Spinal cord (tissue), 10 donors: ENCODE data around the gene KLHL18. TPM values are rescaled to one million over a fixed set of nuclear protein-coding genes. Genes with fewer than 3 reads are reported as not detected.
"Not testable (repeated sequence)": the region's sequence is repeated elsewhere in the genome, so short reads cannot be mapped to it uniquely, and the experiment has no call there.

Source experiments
- DNase-seq, 6 donors: peaks; one replicate each; pipeline versions ENCODE4 v3.0.0 to v3.0.0-alpha.2; 2013 to 2015; ENCODE audit warnings: low spot score in 6 of 6, low read depth in 4 of 6
- H3K27ac ChIP-seq: one replicate; pipeline ENCODE4 v1.5.1; 2013; ENCODE audit warnings: low read depth, low read length, control low read depth
- H3K27me3 ChIP-seq: one replicate; pipeline ENCODE4 v1.6.1; 2013; ENCODE audit warnings: low read length; ENCODE audit not compliant: control insufficient read depth, insufficient read depth
- H3K36me3 ChIP-seq: one replicate; pipeline ENCODE4 v1.6.1; 2013; ENCODE audit warnings: low read length; ENCODE audit not compliant: control insufficient read depth, insufficient read depth
- H3K4me1 ChIP-seq: one replicate; pipeline ENCODE4 v1.6.1; 2013; ENCODE audit warnings: low read length; ENCODE audit not compliant: control insufficient read depth, insufficient read depth
- H3K4me3 ChIP-seq: one replicate; pipeline ENCODE4 v1.5.1; 2013; ENCODE audit warnings: low read depth, low read length, control low read depth
- H3K9me3 ChIP-seq: one replicate; pipeline ENCODE4 v1.6.1; 2013; ENCODE audit warnings: low read length; ENCODE audit not compliant: control insufficient read depth, insufficient read depth
- WGBS: methylation state at CpG from one replicate; pipeline ENCODE4 v1.1.5; 2013; ENCODE audit warnings: missing lambda C conversion rate; ENCODE audit not compliant: insufficient coverage; 5-methylcytosine and 5-hydroxymethylcytosine counted together
- polyA plus RNA-seq, 2 donors: library from polyadenylated mRNA; unstranded; fragments of 120-200 nt; gene quantifications; one replicate each; pipeline ENCODE4 v1.2.1, GENCODE V29; 2013; ENCODE audit not compliant: insufficient read length in 2 of 2
- total RNA-seq, 2 donors: library from RNA; depleted of rRNA in 1 of 2; stranded (reverse); fragments of 120-200 nt in 1 of 2; fragments of >200 nt in 1 of 2; gene quantifications; one replicate each; pipeline versions ENCODE4 v1.2.3 to v1.2.4, GENCODE V29; 2013 to 2014
- donor health status: healthy.

KLHL18 gene
- total and polyA plus RNA-seq, 4 donors: 17.5 to 29.0 (median 24.9) TPM

DNA sequence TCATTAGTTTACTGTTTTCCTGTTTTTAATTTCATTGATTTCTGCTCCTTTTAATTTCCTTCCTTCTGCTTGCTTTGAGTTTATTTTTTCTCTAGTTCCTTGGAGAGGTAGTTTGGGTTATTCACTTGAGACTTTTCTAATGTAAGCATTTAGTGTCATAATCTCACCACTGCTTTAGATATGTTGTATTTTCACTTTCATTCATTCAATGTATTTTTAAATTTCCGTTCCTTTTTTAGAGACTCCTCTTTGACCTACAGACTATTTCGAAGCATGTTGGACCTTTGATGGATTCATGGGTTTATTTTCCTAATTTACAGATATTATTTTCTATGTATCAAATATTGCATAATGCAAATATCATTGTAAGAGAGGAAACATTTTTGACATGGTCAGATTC lies 23.3 kb downstream of the KLHL18 start:
- WGBS: no CpG with 5 or more reads among the region's 2 CpGs
- peaks cover 10% of the 10 kb centered on the region for H3K36me3 ChIP-seq

DNA sequence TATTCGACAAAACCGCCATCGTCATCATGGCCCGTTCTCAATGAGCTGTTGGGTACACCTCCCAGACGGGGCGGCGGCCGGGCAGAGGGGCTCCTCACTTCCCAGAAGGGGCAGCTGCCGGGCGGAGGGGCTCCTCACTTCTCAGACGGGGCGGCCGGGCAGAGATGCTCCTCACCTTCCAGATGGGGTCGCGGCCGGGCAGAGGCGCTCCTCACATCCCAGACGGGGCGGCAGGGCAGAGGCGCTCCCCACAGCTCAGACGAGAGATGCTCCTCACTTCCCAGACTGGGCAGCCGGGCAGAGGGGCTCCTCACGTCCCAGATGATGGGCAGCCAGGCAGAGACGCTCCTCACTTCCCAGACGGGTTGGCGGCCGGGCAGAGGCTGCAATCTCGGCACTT lies 26.5 kb downstream of the KLHL18 start:
- WGBS: 97% methylated on average over 19 of the region's 28 CpGs
- not testable (repeated sequence) for H3K27ac ChIP-seq, H3K9me3 ChIP-seq

More for the DNA sequence above, 23.3 kb downstream of the KLHL18 start:
- H3K27me3 ChIP-seq: no peaks in the 10 kb centered on the region
- H3K9me3 ChIP-seq: no peaks in the 10 kb centered on the region
- no peak for DNase-seq
- no peaks in the 10 kb centered on the region for H3K4me1 ChIP-seq
- H3K27ac ChIP-seq: no peak overlapping the region
- H3K4me3 ChIP-seq: no peak overlapping the region

DNA sequence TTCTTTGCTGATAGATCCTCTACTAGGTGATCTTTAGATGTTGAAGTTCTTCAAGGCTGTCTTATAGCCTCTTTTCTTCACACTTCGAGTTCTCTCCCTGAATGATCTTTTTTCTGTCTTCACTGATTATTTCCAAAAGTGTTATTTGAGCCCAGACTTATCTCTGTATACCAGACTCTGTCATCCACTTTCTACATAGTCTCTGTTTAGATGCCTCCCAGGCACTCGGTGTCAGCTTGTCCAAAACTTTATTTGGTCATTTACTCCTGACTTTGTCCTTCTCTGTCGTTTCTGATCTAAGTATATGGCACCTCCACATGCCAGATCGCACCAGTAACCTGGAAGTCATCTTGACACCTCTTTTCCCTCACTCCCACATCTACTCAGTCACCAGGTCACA lies 27.6 kb downstream of the KLHL18 start:
- no peaks in the 10 kb centered on the region for H3K27me3 ChIP-seq

More for the DNA sequence above, 26.5 kb downstream of the KLHL18 start:
- not testable (repeated sequence) for H3K4me3 ChIP-seq, H3K36me3 ChIP-seq, H3K27me3 ChIP-seq, H3K4me1 ChIP-seq, DNase-seq

DNA sequence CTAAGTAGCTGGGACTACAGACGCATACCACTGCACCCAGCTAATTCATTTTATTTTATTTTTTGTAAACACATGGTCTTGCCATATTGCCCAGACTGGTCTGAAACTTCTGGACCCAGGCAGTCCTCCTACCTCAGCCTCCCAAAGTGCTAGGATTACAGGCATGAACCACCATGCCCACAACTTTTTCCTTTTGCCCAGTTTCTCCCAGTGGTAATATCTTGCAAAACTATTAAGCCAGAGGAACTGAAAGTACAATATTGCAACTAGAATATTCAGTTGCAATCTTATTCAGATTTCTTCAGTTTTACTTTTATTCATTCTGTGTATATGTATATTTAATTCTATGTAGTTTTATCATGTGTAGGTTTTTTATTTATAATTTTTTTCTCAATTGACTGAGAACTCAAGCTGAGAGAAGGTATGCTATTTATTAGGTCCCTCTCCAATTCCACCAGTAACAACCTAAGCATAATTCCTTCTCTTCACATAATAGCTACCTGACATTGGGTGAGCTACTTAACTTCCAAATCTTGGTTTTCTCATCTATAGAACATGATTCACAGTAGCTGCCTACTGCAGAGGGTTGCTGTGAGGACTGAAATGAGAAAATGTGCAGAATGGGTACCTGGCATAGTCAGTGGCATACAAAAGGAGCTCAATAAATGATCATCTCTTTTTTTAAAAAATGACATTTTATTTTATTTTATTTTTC lies 30.8 kb downstream of the KLHL18 start:
- no peak overlapping the region for H3K27ac ChIP-seq
- WGBS: 100% methylated on average over 1 of the region's 1 CpG

More for the DNA sequence above, 27.6 kb downstream of the KLHL18 start:
- Histone ChIP-seq H3K27ac (no peak overlapping the region), H3K36me3 (peaks cover 4% of the 10 kb centered on the region), H3K9me3 (no peaks in the 10 kb centered on the region), H3K4me1 (no peaks in the 10 kb centered on the region), H3K4me3 (no peak overlapping the region)
- 95% methylated on average over 4 of the region's 4 CpGs for WGBS
- no peak for DNase-seq

DNA sequence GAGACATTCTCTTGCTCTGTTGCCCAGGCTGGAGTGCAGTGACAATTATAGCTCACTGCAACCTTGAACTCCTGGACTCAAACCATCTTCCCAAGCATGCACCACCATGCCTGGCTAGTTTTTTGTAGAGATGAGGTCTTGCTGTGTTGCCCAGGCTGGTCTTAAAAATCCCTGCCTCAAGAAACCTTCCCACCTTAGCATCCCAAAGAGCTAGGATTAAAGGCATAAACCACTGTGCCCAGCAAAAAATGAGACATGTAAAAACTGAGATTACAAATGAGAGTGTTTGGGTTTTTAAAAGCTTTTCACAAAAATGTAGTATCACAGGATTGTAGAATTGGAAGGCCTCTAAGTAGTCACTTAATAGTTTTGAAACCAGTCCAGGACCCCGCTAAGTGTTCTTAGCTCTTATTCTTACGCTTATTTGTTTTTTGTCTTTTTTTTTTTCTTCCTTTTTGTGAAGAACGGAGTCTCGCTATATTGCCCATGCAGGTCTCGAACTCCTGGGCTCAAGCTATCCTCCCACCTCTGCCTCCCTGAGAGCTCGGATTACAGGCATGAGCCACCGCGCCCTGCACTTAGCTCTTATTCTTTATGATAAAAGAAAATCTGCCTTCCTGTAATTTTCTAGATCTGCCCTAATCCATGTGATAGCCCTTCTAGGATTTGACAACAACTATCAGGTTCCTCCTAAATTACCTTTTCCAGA lies 31.5 kb downstream of the KLHL18 start:
- H3K27me3 ChIP-seq: no peaks in the 10 kb centered on the region
- H3K27ac ChIP-seq: no peak overlapping the region
- H3K9me3 ChIP-seq: no peaks in the 10 kb centered on the region
- peaks cover 3% of the 10 kb centered on the region for H3K36me3 ChIP-seq
- DNase-seq: no peak
- H3K4me1 ChIP-seq: no peaks in the 10 kb centered on the region
- H3K4me3 ChIP-seq: no peak overlapping the region
- no CpG with 5 or more reads among the region's 8 CpGs for WGBS

More for the DNA sequence above, 30.8 kb downstream of the KLHL18 start:
- H3K4me3 ChIP-seq: no peak overlapping the region
- H3K9me3 ChIP-seq: no peaks in the 10 kb centered on the region
- no peaks in the 10 kb centered on the region for H3K4me1 ChIP-seq
- H3K27me3 ChIP-seq: no peaks in the 10 kb centered on the region
- peaks cover 4% of the 10 kb centered on the region for H3K36me3 ChIP-seq
- no peak for DNase-seq

DNA sequence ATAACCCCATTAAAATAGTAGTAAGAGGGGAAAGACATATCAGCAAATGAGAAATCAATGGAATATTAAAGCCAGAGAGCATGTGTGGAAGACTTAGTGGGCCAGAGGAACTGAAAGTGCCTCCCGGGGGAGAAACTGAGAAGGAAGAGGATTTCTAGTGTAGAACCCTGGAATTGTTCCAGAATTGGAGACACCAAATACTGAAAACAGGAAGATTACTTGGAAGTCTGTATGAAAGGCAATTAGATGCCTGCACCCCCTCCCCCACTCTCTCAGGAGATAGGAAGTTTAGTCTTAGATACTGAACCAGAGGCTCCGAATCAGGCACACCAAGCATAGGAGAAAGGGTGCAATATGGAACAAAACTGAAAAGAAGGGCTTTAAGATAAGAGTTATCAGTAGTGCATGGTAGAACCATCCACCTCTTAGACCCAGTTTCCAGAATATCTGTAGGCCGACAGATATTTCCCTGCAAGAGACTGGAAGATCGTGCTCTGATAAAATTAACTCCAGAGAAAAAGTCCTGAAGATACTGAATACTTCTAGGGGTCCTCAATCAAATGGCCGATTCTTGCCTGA lies 32.4 kb downstream of the KLHL18 start:
- 77% methylated on average over 3 of the region's 5 CpGs for WGBS
- Histone ChIP-seq H3K9me3 (no peaks in the 10 kb centered on the region), H3K36me3 (no peaks in the 10 kb centered on the region), H3K4me1 (no peaks in the 10 kb centered on the region), H3K4me3 (no peak overlapping the region), H3K27me3 (no peaks in the 10 kb centered on the region), H3K27ac (no peak overlapping the region)
- DNase-seq: peak in 1 of 6 donors; percentile 12

DNA sequence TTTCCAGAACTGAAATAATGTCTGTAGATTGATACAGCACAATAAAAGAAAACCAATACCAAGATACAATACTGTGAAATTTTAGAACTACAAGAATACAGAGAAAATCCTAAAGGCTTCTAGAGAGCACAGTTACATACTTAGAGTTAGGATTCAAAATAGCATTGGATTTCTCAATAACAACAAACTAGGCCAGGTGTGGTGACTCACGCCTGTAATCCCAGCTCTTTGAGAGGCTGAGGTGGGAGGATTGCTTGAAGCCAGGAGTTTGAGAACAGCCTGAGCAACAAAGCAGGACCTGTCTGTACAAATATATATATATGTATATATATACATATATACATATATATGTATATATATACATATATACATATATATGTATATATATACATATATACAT lies 33.4 kb downstream of the KLHL18 start:
- DNase-seq, H3K4me3 ChIP-seq, H3K9me3 ChIP-seq, H3K27me3 ChIP-seq, H3K27ac ChIP-seq, H3K4me1 ChIP-seq, H3K36me3 ChIP-seq: not testable (repeated sequence)
- no CpG with 5 or more reads among the region's 1 CpG for WGBS

DNA sequence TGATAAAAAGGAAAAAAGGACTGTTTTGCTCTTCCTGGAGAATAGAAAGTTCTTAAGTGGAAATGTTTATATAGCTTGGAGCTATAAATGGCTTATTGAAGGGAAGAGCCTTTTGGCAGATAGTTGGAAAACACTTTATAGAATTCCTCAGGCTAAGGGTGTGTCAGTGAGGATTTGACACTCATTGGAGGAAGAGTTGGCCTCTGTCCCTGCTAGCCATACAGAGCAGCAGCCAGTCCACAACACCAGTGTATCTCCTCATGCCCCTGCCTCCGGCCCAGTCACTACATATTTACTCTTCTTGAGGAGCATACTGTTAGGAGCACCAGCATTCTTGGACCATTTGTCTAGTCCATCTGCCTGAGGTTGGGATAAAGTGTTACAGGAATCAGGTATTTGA lies 36.2 kb downstream of the KLHL18 start:
- Histone ChIP-seq H3K9me3 (no peaks in the 10 kb centered on the region), H3K27me3 (no peaks in the 10 kb centered on the region), H3K27ac (peak overlapping the region; percentile 43), H3K36me3 (peaks cover 28% of the 10 kb centered on the region), H3K4me1 (no peaks in the 10 kb centered on the region), H3K4me3 (no peak overlapping the region)
- WGBS: no CpG with 5 or more reads among the region's 1 CpG
- DNase-seq: peak in 1 of 6 donors; percentile 11

DNA sequence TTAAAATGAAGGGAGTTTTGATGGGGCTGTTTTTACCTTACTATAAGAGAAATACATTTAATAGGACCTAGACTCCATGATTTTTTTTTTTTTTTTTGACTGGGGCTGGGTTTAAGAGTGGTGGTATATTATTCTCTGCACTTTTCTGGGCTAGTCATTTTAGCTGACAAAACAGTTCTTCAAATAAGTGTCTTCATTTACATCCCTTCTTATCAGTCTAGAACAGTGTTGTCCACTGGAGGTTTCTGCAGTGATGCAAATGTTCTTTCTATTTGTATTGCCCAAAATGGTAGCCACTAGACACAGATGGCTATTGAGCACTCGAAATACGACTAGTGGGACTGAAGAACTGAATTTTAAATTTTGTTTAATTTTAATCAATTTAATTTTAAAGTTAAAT lies 37.2 kb downstream of the KLHL18 start:
- Histone ChIP-seq H3K4me3 (no peak overlapping the region), H3K27ac (no peak overlapping the region), H3K27me3 (no peaks in the 10 kb centered on the region), H3K36me3 (peaks cover 30% of the 10 kb centered on the region), H3K9me3 (no peaks in the 10 kb centered on the region), H3K4me1 (no peaks in the 10 kb centered on the region)
- WGBS: no CpG with 5 or more reads among the region's 2 CpGs
- no peak for DNase-seq
